Activated T-cell treated with anti-CD3 and anti-CD28 coated beads, Interleukin-2, amount 50 U/mL, for 1 hour (primary cell): Measurements from ENCODE around the gene ZC3H15.
"Not testable (repeated sequence)": the region's sequence is repeated elsewhere in the genome, so short reads cannot be mapped to it uniquely, and the experiment has no call there.

Experiments
- DNase-seq: peaks from one replicate; pipeline ENCODE4 v3.0.0-alpha.2; 2020

ZC3H15 gene

GRCh38 chr2:186496401-186496800 is 10.3 kb downstream of the ZC3H15 start:
- no peak for DNase-seq

DNA sequence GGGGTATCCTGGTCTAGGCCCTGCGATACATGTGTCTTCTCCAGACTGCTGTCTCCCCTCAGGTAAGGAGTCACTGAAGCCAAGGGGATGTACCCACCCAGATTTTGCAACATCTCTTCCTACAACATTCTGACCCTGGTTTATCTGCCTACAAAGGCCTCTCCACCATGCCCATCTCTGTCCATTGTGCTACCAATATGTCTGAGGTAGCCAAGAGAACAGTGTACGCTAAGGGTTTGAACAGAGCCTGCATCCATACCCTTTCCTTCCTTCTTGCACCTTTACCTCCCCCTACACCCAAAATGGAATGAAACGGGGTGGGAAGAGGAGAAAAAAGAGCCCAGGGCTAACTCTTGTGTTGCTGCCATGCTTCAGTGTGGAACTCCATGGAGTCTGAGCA is 11.9 kb downstream of the ZC3H15 start:
- no peak for DNase-seq

- no peak for DNase-seq
Measured at GRCh38 chr2:186498834-186499233, 12.8 kb downstream of the ZC3H15 start.

DNA sequence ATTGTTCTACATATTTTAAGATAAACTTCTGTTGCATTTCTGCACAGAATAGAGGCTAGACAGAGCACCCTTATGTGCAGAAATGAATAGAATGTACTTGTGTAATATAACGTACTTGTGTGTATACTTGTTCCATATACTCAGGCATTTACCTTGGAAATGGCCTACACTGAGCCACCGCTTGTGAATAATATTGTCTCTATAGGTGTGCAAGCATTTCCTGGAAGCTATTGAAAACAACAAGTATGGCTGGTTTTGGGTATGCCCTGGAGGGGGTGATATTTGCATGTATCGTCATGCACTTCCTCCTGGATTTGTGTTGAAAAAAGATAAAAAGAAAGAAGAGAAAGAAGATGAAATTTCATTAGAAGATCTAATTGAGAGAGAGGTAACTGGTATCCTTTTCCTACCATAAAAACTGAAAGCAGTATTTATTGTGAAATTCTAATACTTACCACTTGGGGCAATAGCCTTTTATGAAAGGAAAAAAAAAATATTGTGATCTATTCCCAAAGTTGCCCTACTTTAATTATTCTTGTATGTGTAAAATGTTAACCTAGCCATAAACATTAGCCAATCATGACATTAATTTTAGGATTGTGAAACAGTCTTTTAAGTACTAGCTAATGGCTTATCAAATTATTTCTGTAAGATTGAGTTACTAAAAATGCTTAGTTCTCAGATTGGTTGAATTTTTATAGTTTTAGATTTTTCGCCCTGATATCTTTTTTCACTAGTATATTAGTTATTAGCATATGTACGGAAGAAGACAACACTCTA is 18.0 kb downstream of the ZC3H15 start:
- no peak for DNase-seq

DNA sequence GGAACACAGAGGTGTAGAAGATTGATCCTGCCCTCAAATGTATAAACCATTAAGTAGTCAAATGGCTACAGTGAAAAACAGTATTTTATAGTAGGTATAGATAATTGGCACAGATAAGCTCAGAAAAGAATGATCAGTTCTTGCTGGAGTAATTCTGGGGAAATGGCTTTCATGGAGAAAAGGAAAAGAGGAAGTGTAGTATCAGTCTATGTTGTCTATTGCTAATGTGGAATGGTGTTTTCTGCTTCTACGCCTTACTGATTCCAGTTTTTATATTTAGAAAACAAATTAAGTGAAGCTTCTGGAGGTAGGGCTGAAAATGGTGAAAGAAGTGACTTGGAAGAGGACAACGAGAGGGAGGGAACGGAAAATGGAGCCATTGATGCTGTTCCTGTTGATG is 22.2 kb downstream of the ZC3H15 start:
- no peak for DNase-seq

GRCh38 chr2:186515376-186515775 is 29.3 kb downstream of the ZC3H15 start:
- no peak for DNase-seq

DNA sequence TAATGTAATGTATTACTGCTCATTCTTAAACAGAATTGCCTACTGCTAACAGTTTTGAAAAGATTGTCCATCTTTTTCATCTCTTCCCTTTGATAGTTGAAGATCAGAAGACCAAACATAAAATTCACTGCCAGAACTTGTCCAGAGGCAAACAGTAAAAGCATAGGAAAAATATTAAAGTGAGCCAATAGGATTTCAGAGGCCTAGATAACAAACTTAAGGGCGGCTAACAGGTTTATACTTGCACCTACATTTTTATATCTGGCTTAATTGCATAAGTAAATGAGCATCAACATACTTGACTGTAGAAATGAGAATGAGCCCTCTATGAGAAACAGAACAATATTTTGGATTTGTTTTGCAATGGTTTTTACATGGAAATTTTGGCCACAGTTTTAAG is 30.3 kb downstream of the ZC3H15 start:
- DNase-seq = no peak

GRCh38 chr2:186517090-186517489 is 31.0 kb downstream of the ZC3H15 start:
- no peak for DNase-seq

GRCh38 chr2:186518291-186518690 is 32.2 kb downstream of the ZC3H15 start:
- no peak for DNase-seq

DNA sequence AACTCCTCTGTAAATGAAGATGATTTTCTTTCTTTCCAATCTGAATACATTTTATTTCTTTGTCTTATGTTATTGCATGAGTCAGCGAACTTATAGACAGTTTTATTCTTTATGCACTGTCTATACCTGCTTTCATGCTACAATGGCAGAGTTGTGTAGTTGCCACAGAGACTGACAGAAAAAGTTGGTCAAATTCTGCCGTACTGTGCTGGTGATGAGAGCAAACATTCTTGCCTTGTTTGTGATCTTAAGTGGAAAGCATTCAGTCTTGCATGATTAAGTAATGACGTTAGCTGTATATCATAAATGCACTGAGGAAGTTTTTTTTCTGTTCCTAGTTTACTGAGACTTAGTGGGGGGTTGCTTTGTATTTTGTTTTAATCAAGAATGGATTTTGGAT is 32.9 kb downstream of the ZC3H15 start:
- no peak for DNase-seq

- DNase-seq = not testable (repeated sequence)
Measured at GRCh38 chr2:186521570-186522153, 35.6 kb downstream of the ZC3H15 start.

- DNase-seq = no peak
Measured at GRCh38 chr2:186522450-186522849, 36.4 kb downstream of the ZC3H15 start.

DNA sequence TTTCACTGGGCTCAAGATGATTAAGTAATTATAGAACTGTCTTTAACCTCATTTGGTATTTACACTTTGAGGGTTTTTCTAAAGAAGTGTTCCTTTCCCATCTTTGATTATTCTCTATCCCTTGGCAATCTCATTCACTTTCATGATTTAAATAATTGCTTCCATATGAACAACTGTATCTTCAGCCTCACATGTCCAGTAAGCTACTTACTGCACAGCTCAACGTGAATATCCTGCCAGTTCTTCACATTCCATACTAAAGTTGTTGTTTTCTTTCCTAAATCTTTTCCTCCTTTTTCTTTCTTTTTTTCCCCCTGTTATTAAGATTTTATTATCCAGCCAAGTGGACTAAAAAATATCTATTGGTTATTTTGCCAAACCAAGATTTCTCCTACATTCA is 37.7 kb downstream of the ZC3H15 start:
- DNase-seq = no peak

- no peak for DNase-seq
Measured at GRCh38 chr2:186526281-186526680, 40.2 kb downstream of the ZC3H15 start.

DNA sequence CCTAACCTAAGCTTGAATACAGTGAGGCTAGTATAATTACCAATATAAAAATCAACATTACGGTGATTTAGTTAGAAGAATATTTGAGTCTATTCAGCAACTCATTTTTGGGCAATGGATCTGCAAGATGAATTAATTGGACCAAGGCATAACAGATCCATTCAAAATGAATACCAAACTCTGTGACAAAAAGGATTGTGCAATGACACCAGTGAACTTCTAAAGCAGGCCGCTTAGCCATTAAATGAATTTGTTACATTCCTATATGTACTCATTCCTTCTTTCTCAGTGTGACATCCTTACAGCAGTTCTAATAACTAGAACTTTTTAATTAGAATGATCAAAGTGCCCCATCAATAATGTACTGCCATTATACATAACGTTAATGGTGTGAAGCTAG is 44.3 kb downstream of the ZC3H15 start:
- no peak for DNase-seq

DNA sequence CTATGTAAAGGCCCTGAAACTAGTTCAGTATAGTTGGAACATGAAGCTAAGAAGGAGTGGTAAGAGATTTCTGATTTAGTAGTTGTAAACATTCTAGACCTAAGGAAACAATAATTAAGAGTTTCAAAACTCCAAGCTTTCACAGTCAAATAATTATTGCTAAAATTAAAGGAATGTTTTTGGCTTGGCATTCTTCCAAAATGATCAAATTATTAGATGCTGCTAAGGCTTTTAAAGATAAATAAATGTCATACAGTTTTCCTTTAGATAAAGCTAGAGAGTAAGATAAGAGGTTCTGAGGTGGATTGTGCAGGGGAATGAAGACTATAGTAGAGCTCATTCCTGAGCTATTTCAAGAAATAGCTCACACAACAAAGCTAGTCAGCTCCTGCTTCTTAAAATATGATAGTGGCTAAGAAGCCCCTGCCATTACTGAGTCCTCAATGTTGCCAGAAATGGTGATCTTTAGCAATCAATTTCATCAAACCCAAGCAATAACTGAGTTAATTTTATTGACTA is 45.3 kb downstream of the ZC3H15 start:
- DNase-seq = no peak

DNA sequence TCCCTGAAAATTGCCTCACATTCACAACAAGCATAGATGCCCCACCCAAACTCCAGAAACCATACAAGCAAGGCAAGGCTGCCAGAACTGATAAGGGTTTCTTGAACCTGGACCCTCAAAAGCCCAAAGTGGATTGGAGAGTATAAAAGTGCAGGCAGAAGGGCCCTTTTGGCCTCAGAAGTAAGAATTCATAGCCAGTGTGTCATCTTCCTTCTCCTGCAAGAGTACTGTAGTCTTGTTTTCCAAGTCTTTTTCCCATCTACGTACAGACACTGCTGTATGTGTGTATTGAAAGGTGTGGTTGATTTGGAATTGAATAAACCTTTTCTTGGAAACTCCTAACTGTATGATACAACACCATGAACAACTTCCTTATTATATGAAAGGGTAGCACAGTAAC is 46.8 kb downstream of the ZC3H15 start:
- no peak for DNase-seq

DNA sequence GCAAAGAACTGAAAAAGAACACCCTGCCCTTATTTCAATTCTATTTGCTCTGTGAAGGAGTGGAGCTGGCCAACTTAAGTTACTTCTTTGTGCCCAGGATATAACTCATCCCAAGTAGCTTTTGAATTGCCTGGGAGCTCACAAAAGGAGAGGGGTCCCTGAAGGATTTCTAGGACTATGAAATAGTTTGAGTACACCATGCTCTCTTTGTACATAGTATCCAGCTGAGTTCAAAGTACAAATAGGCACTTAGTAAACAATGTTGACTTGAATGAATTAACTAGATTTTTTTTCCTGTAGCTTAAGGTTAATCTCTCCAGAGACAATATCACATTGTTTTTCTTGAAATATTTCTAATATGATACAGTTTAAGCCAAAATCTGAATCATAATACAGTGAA is 47.7 kb downstream of the ZC3H15 start:
- no peak for DNase-seq

GRCh38 chr2:186534406-186534805 is 48.3 kb downstream of the ZC3H15 start:
- no peak for DNase-seq

DNA sequence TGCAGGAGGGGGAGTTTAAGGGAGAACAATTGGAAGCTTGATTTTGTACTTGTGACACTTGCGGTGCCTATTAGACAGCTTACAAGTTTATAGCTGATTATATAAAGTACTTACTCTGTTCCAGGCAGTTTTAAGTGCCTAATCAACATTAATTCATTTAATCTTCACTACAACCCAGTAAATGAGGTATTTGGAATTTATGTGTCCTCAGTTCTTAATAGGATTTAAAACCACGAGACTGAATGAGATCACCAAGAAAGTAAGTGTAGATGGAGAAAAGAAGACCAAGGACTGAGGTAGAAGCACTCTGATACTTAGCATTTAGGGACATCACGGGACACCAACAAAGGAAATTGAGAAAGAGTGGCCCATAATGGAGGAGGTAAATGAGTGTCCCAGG is 49.8 kb downstream of the ZC3H15 start:
- no peak for DNase-seq

- DNase-seq = no peak
Measured at GRCh38 chr2:186537019-186537418, 51.0 kb downstream of the ZC3H15 start.

- DNase-seq = no peak
Measured at GRCh38 chr2:186540941-186541340, 54.9 kb downstream of the ZC3H15 start.

- no peak for DNase-seq
Measured at GRCh38 chr2:186542002-186542401, 55.9 kb downstream of the ZC3H15 start.

DNA sequence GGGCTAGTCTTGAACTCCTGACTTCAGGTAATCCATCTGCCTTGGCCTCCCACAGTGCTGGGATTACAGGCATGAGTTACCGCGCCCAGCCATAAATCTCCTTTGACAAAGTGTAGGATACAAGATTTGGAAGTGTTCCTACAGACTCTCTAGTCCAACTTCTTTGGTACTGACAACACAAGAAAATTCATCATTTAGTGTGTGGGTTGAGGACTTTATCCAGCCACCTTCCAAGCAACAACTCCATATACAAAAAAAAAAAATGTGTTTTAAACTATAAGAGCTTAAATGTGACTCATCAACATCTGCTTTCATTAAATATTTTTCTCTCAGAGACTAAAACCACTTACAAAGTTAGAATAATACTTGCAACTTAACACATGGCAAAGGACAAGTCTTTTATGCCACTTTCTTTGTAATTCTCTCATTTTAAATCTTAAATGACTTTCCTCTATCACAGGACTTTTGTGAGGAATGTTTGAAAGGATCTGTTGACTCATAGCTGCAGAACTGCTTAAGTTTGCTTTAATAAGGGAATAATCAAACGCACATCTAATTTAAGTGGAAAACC is 57.6 kb downstream of the ZC3H15 start:
- no peak for DNase-seq
